LHCN-M2 (cell line): ENCODE results near the gene REEP1. TPM values are rescaled to one million over a fixed set of nuclear protein-coding genes. Genes with fewer than 3 reads are reported as not detected.

Experiments used
- DNase-seq: peaks from one replicate; pipeline ENCODE4 v3.0.0-alpha.2; 2012; ENCODE audit warnings: low read depth
- polyA plus RNA-seq: library from polyadenylated mRNA; unstranded; fragments of >200 nt; gene quantifications from one replicate; pipeline ENCODE4 v1.2.1, GENCODE V29; 2012; ENCODE audit warnings: missing spikeins
- total RNA-seq: library from RNA; depleted of rRNA; stranded (reverse); fragments of >200 nt; gene quantifications from 2 replicates; pipeline ENCODE4 v1.2.3, GENCODE V29; 2014; rRNA removed

The REEP1 gene, protein sequence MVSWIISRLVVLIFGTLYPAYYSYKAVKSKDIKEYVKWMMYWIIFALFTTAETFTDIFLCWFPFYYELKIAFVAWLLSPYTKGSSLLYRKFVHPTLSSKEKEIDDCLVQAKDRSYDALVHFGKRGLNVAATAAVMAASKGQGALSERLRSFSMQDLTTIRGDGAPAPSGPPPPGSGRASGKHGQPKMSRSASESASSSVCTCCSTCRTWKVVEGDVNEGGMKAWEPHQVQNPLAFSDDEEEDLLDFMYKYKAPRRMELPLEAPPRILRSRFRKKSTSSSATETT
- total RNA-seq = 0.38 and 0.52 TPM in 2 replicates
- 0.47 TPM for polyA plus RNA-seq

DNA sequence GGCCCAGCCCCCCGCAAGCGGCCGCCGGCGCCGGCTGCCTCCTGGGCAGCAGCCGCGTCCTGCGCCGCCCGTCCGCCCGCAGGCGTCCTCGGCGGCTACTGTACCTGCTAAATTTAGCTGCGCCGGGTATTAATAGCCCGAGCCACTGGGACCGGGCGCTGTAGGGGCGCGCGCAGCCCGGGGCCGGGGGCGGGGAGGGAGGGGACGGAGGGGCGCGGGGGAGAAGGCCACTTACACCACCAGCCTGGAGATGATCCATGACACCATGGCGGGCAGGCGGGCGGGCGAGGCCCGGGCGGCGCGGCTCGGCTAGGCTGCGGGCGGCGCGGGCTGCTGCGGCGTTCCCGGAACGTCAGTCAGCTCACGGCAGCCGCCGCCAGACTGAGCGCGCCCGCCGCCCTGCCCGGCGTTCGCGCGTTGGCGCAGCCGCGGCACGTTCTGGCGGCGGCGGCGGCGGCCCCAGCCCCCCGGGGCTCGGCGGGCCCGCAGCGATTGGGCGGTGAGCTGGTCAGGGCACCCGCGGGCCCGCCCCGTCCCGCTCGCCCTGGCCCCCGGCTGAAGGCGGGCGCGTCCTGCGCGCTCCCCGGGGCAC lies at the start of gene REEP1:
REEP1 (minus strand) TSS at position 383 of the 592 bp plus-strand sequence; CDS start at position 267, 116 bp downstream.
- no peak for DNase-seq

GRCh38 chr2:86383844-86384243 lies 46.4 kb upstream of the REEP1 start:
- DNase-seq = peak; percentile 62

GRCh38 chr2:86382698-86383097 lies 45.3 kb upstream of the REEP1 start:
- no peak for DNase-seq

DNA sequence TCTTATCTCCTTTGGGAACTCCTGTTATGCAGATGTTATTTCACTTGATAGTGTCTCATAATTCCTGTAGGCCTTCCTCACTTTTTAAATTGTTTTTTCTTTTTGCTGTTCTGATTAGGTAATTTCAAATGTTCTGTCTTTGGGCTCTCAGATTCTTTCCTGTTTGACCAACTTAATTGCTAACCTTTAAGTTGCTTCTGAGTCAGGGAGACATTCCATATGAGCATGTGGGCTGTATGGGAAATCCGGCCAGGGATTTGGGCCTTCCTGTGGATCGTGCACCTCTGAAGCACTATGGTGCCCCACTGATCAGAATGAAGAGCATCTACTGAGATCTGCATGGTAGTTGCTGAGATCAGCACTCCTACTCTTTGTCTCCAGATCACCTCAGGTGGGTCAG lies 44.7 kb upstream of the REEP1 start:
- no peak for DNase-seq

GRCh38 chr2:86378469-86378868 lies 41.0 kb upstream of the REEP1 start:
- no peak for DNase-seq

DNA sequence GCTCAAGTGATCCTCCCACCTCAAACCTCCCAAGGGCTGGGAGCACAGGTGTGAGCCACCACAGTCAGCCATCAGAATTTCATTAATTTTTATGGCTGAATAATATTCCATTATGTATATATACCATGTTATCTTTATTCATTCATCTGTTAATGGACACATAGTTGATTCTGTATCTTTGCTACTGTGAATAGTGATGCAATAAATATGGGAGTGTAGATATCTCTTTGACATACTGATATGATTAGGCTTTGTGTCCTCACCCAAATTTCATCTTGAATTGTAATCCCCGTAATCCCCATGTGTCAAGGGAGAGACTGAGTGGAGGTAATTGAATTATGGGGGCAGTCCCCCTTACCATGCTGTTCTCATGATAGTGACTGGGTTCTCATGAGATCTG lies 38.2 kb upstream of the REEP1 start:
- no peak for DNase-seq

GRCh38 chr2:86372641-86373502 lies 35.4 kb upstream of the REEP1 start:
- DNase-seq = peak; percentile 54

- no peak for DNase-seq
Observed at GRCh38 chr2:86372133-86372532, 34.7 kb upstream of the REEP1 start.

DNA sequence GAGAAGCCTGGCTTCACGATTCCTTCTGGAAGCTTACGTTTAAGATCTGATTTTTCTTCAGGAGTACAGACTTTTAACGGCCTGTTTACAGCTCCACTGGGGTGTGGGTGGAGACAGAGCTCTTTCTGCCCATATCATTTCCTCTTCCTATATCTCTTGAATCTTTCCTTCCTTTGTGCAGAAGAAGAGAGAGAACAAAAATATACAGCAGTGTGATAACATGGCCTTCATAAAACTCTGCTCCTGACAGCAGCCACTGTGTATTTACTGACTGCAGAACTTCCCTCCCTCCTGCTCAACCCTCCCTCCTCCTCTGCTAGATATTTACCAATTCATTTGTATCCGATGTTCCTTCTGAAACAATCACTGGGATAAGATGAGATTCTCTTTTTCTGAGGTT lies 34.1 kb upstream of the REEP1 start:
- DNase-seq = no peak

DNA sequence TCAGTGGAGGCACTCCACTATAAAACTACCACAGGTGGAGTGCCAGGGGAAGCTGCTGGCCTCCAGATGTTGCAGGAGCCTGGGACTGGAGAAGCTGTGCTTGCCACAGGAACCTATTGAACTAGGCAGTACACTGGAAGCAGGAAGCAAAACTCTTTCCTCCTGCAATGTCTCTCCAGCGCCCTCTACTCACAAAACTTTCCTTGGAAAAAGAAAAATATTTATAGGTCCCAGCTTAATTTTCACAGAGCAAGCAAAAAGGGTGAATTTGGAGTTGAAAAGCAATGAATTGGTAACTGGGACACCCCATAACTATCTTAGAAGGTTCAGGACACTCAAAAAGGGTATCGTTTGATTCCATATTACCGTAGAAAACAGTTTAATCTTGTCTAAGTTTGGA lies 33.2 kb upstream of the REEP1 start:
- no peak for DNase-seq

DNA sequence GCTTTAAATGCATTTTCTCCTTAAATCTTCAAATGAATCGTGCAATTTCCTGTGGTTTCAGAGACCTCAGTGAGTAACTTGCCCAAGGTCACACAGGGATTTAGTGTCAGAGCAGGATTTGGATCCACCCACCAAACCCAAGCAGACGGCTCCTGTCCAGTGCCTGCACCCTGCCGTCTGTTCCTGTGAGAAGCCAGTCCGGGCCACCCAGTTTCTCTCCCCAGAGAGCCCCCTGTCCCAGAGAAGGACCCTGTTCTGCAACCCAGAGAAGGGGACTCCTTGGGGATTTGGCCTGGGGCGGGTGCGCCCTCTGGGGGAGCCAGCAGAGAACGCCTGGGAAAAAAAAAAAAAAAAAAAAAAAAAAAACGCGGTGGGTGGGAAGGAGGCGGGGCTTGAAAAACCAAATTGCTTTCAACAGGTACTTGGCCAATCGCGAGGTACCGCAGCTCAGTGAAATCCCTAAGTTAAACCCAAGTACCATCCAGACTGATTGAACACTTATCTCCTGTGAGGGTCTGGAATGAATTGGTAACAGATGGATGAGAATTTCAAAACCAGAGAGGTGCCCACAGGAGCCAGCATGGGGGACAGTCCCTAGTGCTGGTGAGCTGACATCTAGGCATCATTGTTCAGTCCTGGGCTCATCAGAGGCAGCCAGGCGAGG lies 30.9 kb upstream of the REEP1 start:
- DNase-seq = peak; percentile 67

GRCh38 chr2:86367499-86367777 lies 30.0 kb upstream of the REEP1 start:
- no peak for DNase-seq

GRCh38 chr2:86366651-86367498 lies 29.4 kb upstream of the REEP1 start:
- DNase-seq = no peak

DNA sequence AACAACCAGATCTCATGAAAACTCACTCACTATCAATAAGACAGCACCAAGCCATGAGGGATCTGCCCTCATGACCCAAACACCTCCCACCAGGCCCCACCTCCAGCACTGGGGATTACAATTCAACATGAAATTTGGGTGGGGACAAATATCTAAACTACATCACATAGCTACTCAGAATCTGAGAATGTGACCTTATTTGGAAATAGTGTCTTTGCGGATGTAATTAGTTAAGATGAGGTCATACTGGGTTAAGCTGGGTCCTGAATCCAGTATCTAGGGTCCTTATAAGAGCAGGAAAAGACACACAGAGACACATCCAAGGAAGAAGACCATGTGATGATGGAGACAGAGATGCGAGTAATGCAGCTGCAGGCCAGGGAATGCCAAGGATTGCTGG lies 27.5 kb upstream of the REEP1 start:
- DNase-seq = no peak

- no peak for DNase-seq
Observed at GRCh38 chr2:86360776-86361175, 23.4 kb upstream of the REEP1 start.

GRCh38 chr2:86358957-86359356 lies 21.5 kb upstream of the REEP1 start:
- DNase-seq = no peak

DNA sequence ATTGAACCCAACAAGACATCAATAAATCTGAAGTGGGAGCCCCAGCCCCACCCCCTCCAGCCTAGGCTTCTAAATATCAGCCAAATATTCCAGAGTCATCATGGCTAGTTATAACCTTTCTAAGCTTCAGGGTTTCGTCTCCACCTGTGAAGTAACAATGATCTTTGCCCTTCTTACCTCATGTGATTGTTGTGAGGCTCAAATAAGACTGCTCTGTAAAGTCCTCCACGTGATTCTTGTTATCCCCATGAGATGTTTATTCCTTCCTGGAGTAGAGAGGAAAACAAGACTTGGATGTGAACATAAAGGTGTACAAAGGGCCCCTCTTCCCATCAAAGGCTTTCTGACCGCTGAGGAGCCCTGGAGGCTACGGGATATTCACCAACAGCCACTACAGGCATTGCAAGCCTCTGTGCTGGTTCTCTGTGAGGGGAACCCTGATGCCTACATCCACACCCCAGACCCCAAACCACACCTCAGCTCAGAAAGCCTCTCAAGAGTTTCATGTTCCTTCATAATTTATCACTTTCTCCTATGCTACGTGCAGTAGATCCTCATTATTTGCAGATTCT lies 20.1 kb upstream of the REEP1 start:
- no peak for DNase-seq

DNA sequence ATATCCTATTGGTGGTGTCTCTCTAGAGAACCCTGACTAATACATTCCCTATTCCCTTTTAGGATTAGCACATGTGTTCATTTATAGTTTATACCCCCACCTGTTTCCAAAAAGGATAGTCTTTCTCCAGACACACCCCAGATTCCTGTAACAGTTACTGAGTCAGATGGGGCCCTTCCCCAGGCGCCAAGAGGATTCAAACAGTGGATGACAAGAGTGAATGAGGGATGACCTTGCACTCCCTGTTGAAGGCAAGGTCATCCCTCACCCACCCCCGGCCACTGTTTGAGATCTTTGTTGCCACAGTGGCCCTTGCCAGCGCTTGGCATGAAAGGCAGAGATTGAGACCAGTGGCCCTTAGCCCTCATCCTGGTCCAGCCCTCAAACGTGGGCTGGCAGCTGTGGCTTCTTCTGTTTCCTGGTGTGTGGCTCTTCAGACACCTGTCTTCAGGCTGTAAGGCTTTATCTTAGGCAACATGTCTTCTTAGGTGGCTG lies 15.3 kb upstream of the REEP1 start:
- peak; percentile 7 for DNase-seq

DNA sequence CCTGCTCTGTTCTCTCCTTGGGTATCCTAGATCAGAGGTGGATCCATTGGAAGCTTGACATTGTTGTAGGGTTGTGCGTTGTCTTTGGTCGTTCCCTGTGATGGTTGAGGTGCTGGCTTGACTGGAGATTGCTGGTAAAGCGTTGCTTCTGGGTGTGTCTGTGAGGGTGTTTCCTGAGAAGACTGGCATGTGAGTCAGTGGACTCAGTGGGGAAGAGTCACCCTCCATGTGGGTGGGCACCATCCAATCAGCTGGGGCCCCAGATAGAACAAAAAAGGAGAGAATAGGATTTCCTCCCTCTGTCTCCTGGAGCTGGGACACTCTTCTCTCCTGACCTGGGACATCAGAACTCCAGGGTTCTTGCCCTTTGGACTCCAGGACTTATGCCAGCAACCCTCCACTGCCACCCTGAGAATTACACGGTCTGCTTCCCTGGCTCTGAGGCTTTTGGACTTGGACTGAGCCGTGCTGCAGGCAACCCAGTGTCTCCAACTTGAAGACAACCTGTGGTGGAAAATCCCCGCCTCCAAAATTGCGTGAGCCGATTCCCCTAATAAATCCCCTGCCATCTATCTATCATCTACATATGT lies 14.8 kb upstream of the REEP1 start:
- no peak for DNase-seq

- DNase-seq = no peak
Observed at GRCh38 chr2:86350751-86351150, 13.3 kb upstream of the REEP1 start.
